WTC11 (cell line): Measurements from ENCODE around the gene PAPPA2. TPM values are rescaled to one million over a fixed set of nuclear protein-coding genes. Genes with fewer than 3 reads are reported as not detected.

Experiments
- ATAC-seq: fragments of 200-7000 bp; cut with Tn5 transposase; 2 replicates; pipeline ENCODE4 v1.10.0; 2021; ENCODE audit warnings: mild to moderate bottlenecking, moderate library complexity
- CTCF ChIA-PET: fragments of 300-600 bp; sonication (Branson Sonifier 250); formaldehyde crosslinking; loops from one replicate; lab custom pipeline; 2021; ENCODE audit warnings: antibody characterized with exemption; lab: Charles Lee
- POLR2A ChIA-PET: fragments of 350-600 bp; sonication (Branson Sonifier 250); formaldehyde crosslinking; loops from one replicate; lab custom pipeline; 2021; ENCODE audit warnings: antibody characterized with exemption; lab: Charles Lee
- DNase-seq: peaks from one replicate; pipeline ENCODE4 v3.0.0; 2021; ENCODE audit warnings: low spot score
- H3K27ac Mint-ChIP-seq: 2 replicates; pipeline ENCODE4 v1.8.0; 2021; ENCODE audit warnings: mixed read lengths
- H3K27me3 Mint-ChIP-seq: 2 replicates; pipeline ENCODE4 v1.8.0; 2021; ENCODE audit warnings: low read depth, mild to moderate bottlenecking, moderate library complexity, mixed read lengths
- H3K36me3 Mint-ChIP-seq: 2 replicates; pipeline ENCODE4 v1.8.0; 2021; ENCODE audit warnings: mixed read lengths
- H3K4me1 Mint-ChIP-seq: 2 replicates; pipeline ENCODE4 v1.8.0; 2022; ENCODE audit warnings: mixed read lengths
- H3K4me3 Mint-ChIP-seq: 2 replicates; pipeline ENCODE4 v1.8.0; 2021; ENCODE audit warnings: mild to moderate bottlenecking, moderate library complexity, mixed read lengths
- H3K9me3 Mint-ChIP-seq: 2 replicates; pipeline ENCODE4 v1.8.0; 2021; ENCODE audit warnings: mixed read lengths
- ATF1 ChIP-seq: sonication (generic); formaldehyde crosslinking; IDR thresholded peaks from 2 replicates; pipeline ENCODE4 v1.8.1; 2023; ENCODE audit warnings: mild to moderate bottlenecking, moderate library complexity, missing genetic modification reagents
- EMX1 ChIP-seq: fragments of 250-450 bp; sonication (Bioruptor Pico); IDR thresholded peaks from 2 replicates; pipeline ENCODE4 v1.8.0; 2021; ENCODE audit warnings: mild to moderate bottlenecking
- KAT7 ChIP-seq: sonication (generic); formaldehyde crosslinking; IDR thresholded peaks from 2 replicates; pipeline ENCODE4 v1.8.1; 2023; ENCODE audit warnings: missing genetic modification reagents, mild to moderate bottlenecking, borderline replicate concordance
- NR1H2 ChIP-seq: sonication (generic); formaldehyde crosslinking; IDR thresholded peaks from 2 replicates; pipeline ENCODE4 v1.9.0; 2021; ENCODE audit warnings: mild to moderate bottlenecking, moderate library complexity, missing genetic modification reagents
- NR3C1 ChIP-seq: sonication (generic); formaldehyde crosslinking; conservative IDR thresholded peaks from 2 replicates; pipeline ENCODE4 v1.8.1; 2023; ENCODE audit warnings: low read depth, mild to moderate bottlenecking, missing genetic modification reagents
- PRRX2 ChIP-seq: fragments of 250-450 bp; sonication (Bioruptor Pico); IDR thresholded peaks from 2 replicates; pipeline ENCODE4 v1.8.0; 2021; ENCODE audit warnings: mild to moderate bottlenecking
- RORB ChIP-seq: fragments of 250-450 bp; sonication (Bioruptor Pico); IDR thresholded peaks from 2 replicates; pipeline ENCODE4 v1.9.0; 2021; ENCODE audit warnings: mild to moderate bottlenecking
- SP1 ChIP-seq: sonication (generic); formaldehyde crosslinking; conservative IDR thresholded peaks from 2 replicates; pipeline ENCODE4 v1.8.1; 2022; ENCODE audit warnings: missing genetic modification reagents
- ZNF232 ChIP-seq: sonication (generic); formaldehyde crosslinking; IDR thresholded peaks from 2 replicates; pipeline ENCODE4 v1.8.0; 2022; ENCODE audit warnings: mild to moderate bottlenecking, missing genetic modification reagents
- ZNF263 ChIP-seq: sonication (generic); formaldehyde crosslinking; IDR thresholded peaks from 2 replicates; pipeline ENCODE4 v1.8.1; 2022; ENCODE audit warnings: low read depth, mild to moderate bottlenecking, moderate library complexity, missing genetic modification reagents
- total RNA-seq: library from RNA; stranded (reverse); gene quantifications from 3 replicates; pipeline ENCODE4 v1.2.3, GENCODE V29; 2021
- TF ChIP-seq, protein P1 (sequence below): sonication (generic); formaldehyde crosslinking; IDR thresholded peaks from 2 replicates; pipeline ENCODE4 v1.8.0; 2022; ENCODE audit warnings: missing genetic modification reagents
- TF ChIP-seq, protein P2 (sequence below): sonication (generic); formaldehyde crosslinking; IDR thresholded peaks from 2 replicates; pipeline ENCODE4 v1.8.1; 2023; ENCODE audit warnings: mild to moderate bottlenecking, missing genetic modification reagents, borderline replicate concordance
- TF ChIP-seq, protein P3 (sequence below): sonication (generic); formaldehyde crosslinking; IDR thresholded peaks from 2 replicates; pipeline ENCODE4 v1.8.0; 2022; ENCODE audit warnings: mild to moderate bottlenecking, missing genetic modification reagents
- TF ChIP-seq, protein P4 (sequence below): sonication (generic); formaldehyde crosslinking; IDR thresholded peaks from 2 replicates; pipeline ENCODE4 v1.8.0; 2022; ENCODE audit warnings: mild to moderate bottlenecking, missing genetic modification reagents
- TF ChIP-seq, protein P5 (sequence below): sonication (generic); formaldehyde crosslinking; conservative IDR thresholded peaks from 2 replicates; pipeline ENCODE4 v1.8.1; 2022; ENCODE audit warnings: mild to moderate bottlenecking, missing genetic modification reagents
- TF ChIP-seq, protein P6 (sequence below): sonication (generic); formaldehyde crosslinking; IDR thresholded peaks from 2 replicates; pipeline ENCODE4 v1.8.1; 2022; ENCODE audit warnings: low read depth, mild to moderate bottlenecking, moderate library complexity, missing genetic modification reagents, borderline replicate concordance
- TF ChIP-seq, protein P7 (sequence below): fragments of 250-450 bp; sonication (Bioruptor Pico); IDR thresholded peaks from 2 replicates; pipeline ENCODE4 v1.8.0; 2021; ENCODE audit warnings: mild to moderate bottlenecking

PAPPA2 gene
- total RNA-seq, 1 experiment from 2014 or later = 0.74 TPM

DNA sequence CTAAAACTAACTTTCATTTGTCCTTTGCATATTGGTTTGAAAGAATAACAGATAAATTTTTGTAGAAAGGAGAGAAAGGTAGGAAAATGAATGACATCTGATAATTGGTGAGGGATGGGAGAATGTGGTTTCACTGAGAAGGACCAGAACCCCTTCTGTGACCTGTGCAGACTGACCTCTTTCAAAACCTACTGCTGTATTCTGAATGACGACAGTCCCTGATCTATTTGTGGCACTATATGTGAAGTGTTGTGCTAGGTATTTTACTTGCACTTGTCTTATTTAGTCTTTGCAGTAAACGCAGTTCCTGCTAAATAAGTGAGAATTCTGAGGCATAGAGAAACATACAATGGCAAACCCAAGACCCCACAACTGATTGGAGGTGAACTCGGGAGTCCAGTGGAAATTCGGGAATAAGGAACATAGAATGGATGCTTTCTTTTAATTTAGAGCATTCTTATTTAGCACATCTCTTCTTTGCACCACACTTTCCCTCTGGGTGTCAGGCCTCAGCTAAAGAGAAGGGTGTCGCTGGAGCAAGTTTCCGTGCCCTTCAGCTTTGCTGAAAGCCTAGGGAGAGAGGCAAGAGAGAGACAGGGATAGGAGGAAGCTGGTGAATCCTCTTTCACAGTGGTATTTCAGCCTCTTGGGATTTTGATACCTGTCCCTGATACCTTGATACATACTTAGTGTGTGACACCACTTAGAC, 230.2 kb downstream of the PAPPA2 start:
- POLR2A ChIA-PET = no interaction called here
- DNase-seq = no peak
- H3K27ac Mint-ChIP-seq = no peak overlapping the region
- no peaks in the 10 kb centered on the region for H3K27me3 Mint-ChIP-seq
- TF ChIP-seq, protein P1, sequence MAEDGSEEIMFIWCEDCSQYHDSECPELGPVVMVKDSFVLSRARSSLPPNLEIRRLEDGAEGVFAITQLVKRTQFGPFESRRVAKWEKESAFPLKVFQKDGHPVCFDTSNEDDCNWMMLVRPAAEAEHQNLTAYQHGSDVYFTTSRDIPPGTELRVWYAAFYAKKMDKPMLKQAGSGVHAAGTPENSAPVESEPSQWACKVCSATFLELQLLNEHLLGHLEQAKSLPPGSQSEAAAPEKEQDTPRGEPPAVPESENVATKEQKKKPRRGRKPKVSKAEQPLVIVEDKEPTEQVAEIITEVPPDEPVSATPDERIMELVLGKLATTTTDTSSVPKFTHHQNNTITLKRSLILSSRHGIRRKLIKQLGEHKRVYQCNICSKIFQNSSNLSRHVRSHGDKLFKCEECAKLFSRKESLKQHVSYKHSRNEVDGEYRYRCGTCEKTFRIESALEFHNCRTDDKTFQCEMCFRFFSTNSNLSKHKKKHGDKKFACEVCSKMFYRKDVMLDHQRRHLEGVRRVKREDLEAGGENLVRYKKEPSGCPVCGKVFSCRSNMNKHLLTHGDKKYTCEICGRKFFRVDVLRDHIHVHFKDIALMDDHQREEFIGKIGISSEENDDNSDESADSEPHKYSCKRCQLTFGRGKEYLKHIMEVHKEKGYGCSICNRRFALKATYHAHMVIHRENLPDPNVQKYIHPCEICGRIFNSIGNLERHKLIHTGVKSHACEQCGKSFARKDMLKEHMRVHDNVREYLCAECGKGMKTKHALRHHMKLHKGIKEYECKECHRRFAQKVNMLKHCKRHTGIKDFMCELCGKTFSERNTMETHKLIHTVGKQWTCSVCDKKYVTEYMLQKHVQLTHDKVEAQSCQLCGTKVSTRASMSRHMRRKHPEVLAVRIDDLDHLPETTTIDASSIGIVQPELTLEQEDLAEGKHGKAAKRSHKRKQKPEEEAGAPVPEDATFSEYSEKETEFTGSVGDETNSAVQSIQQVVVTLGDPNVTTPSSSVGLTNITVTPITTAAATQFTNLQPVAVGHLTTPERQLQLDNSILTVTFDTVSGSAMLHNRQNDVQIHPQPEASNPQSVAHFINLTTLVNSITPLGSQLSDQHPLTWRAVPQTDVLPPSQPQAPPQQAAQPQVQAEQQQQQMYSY (CRISPR knock-in tag) = no peak
- TF ChIP-seq, protein P2, sequence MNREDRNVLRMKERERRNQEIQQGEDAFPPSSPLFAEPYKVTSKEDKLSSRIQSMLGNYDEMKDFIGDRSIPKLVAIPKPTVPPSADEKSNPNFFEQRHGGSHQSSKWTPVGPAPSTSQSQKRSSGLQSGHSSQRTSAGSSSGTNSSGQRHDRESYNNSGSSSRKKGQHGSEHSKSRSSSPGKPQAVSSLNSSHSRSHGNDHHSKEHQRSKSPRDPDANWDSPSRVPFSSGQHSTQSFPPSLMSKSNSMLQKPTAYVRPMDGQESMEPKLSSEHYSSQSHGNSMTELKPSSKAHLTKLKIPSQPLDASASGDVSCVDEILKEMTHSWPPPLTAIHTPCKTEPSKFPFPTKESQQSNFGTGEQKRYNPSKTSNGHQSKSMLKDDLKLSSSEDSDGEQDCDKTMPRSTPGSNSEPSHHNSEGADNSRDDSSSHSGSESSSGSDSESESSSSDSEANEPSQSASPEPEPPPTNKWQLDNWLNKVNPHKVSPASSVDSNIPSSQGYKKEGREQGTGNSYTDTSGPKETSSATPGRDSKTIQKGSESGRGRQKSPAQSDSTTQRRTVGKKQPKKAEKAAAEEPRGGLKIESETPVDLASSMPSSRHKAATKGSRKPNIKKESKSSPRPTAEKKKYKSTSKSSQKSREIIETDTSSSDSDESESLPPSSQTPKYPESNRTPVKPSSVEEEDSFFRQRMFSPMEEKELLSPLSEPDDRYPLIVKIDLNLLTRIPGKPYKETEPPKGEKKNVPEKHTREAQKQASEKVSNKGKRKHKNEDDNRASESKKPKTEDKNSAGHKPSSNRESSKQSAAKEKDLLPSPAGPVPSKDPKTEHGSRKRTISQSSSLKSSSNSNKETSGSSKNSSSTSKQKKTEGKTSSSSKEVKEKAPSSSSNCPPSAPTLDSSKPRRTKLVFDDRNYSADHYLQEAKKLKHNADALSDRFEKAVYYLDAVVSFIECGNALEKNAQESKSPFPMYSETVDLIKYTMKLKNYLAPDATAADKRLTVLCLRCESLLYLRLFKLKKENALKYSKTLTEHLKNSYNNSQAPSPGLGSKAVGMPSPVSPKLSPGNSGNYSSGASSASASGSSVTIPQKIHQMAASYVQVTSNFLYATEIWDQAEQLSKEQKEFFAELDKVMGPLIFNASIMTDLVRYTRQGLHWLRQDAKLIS = no peak
- TF ChIP-seq ATF1 (CRISPR knock-in tag) (no peak), NR3C1 (CRISPR knock-in tag) (no peak), ZNF263 (CRISPR knock-in tag) (no peak), PRRX2 (no peak), ZNF232 (CRISPR knock-in tag) (no peak)
- TF ChIP-seq, protein P3, sequence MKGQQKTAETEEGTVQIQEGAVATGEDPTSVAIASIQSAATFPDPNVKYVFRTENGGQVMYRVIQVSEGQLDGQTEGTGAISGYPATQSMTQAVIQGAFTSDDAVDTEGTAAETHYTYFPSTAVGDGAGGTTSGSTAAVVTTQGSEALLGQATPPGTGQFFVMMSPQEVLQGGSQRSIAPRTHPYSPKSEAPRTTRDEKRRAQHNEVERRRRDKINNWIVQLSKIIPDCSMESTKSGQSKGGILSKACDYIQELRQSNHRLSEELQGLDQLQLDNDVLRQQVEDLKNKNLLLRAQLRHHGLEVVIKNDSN (CRISPR knock-in tag) = no peak
- TF ChIP-seq, protein P4, sequence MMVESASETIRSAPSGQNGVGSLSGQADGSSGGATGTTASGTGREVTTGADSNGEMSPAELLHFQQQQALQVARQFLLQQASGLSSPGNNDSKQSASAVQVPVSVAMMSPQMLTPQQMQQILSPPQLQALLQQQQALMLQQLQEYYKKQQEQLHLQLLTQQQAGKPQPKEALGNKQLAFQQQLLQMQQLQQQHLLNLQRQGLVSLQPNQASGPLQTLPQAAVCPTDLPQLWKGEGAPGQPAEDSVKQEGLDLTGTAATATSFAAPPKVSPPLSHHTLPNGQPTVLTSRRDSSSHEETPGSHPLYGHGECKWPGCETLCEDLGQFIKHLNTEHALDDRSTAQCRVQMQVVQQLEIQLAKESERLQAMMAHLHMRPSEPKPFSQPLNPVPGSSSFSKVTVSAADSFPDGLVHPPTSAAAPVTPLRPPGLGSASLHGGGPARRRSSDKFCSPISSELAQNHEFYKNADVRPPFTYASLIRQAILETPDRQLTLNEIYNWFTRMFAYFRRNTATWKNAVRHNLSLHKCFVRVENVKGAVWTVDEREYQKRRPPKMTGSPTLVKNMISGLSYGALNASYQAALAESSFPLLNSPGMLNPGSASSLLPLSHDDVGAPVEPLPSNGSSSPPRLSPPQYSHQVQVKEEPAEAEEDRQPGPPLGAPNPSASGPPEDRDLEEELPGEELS (CRISPR knock-in tag) = no peak
- H3K4me1 Mint-ChIP-seq = peaks cover 29% of the 10 kb centered on the region
- ATAC-seq = no peak
- CTCF ChIA-PET = no interaction called here
- H3K4me3 Mint-ChIP-seq = no peak overlapping the region
- no peaks in the 10 kb centered on the region for H3K36me3 Mint-ChIP-seq
- H3K9me3 Mint-ChIP-seq = no peaks in the 10 kb centered on the region

DNA sequence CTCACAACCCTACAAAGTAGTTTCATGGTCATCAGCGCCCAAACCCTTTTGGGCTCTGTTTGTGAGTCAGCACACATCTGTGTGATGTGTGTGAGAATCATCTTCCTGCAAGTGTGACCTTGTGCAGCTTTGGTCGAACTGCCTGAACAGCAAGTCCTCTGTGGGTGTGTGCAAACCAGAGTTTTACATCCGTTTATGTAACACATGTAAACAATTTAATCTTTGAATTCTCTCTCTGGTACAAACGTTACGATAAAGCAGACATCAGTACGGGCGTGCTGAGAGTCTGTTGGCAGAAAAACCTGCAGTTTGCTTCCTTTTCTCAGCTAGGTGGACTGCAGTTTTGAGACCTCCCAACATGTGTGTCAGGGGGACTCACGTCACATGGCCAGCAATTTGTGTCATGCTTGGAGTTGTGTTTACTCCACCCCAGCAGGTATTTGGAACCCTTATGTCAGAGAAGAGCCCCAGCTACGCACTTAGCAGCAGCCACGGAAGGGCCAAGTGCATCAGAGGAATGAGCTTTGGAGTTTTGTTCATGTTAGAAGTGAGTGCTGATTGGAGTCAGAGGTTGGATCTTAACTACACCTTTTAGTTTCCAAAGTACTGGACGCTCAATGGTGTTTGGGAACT, 230.8 kb downstream of the PAPPA2 start:
- Mint-ChIP-seq H3K9me3 (no peaks in the 10 kb centered on the region), H3K4me1 (peaks cover 29% of the 10 kb centered on the region), H3K27ac (no peak overlapping the region), H3K27me3 (no peaks in the 10 kb centered on the region), H3K4me3 (no peak overlapping the region), H3K36me3 (no peaks in the 10 kb centered on the region)
- no peak for DNase-seq
- ChIA-PET CTCF (no interaction called here), POLR2A (no interaction called here)
- ATAC-seq = no peak
- TF ChIP-seq ATF1 (CRISPR knock-in tag) (no peak), NR1H2 (CRISPR knock-in tag) (no peak), KAT7 (CRISPR knock-in tag) (no peak), RORB (CRISPR knock-in tag) (no peak), EMX1 (CRISPR knock-in tag) (no peak), SP1 (CRISPR knock-in tag) (no peak)
- TF ChIP-seq, protein P5, sequence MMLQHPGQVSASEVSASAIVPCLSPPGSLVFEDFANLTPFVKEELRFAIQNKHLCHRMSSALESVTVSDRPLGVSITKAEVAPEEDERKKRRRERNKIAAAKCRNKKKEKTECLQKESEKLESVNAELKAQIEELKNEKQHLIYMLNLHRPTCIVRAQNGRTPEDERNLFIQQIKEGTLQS (CRISPR knock-in tag) = no peak
- TF ChIP-seq, protein P6, sequence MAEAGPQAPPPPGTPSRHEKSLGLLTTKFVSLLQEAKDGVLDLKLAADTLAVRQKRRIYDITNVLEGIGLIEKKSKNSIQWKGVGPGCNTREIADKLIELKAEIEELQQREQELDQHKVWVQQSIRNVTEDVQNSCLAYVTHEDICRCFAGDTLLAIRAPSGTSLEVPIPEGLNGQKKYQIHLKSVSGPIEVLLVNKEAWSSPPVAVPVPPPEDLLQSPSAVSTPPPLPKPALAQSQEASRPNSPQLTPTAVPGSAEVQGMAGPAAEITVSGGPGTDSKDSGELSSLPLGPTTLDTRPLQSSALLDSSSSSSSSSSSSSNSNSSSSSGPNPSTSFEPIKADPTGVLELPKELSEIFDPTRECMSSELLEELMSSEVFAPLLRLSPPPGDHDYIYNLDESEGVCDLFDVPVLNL (CRISPR knock-in tag) = no peak
- TF ChIP-seq, protein P7, sequence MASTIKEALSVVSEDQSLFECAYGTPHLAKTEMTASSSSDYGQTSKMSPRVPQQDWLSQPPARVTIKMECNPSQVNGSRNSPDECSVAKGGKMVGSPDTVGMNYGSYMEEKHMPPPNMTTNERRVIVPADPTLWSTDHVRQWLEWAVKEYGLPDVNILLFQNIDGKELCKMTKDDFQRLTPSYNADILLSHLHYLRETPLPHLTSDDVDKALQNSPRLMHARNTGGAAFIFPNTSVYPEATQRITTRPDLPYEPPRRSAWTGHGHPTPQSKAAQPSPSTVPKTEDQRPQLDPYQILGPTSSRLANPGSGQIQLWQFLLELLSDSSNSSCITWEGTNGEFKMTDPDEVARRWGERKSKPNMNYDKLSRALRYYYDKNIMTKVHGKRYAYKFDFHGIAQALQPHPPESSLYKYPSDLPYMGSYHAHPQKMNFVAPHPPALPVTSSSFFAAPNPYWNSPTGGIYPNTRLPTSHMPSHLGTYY (CRISPR knock-in tag) = no peak
- TF ChIP-seq, all 79 proteins: peak for 0
